Sigmoid colon (tissue), 3 donors: ENCODE results near the gene POGK.

Experiments
- POLR2A ChIP-seq, 2 donors: fragments of 450-650 bp; IDR thresholded peaks; one replicate each; pipeline ENCODE4 v1.6.1; 2016; ENCODE audit warnings: antibody characterized with exemption in 2 of 2, mild to moderate bottlenecking in 2 of 2, moderate library complexity in 2 of 2
- TF ChIP-seq, protein P1 (sequence below), 4 experiments: fragments of 450-650 bp in 3 of 4; fragments of 200-600 bp in 1 of 4; IDR thresholded peaks; one replicate each; pipeline ENCODE4 v1.5.1; 2016 to 2019; ENCODE audit warnings: antibody characterized with exemption in 4 of 4, mild to moderate bottlenecking in 3 of 4, moderate library complexity in 2 of 4

GRCh38 chr1:166852918-166853317 is 13.6 kb downstream of the POGK start:
- TF ChIP-seq, protein P1, sequence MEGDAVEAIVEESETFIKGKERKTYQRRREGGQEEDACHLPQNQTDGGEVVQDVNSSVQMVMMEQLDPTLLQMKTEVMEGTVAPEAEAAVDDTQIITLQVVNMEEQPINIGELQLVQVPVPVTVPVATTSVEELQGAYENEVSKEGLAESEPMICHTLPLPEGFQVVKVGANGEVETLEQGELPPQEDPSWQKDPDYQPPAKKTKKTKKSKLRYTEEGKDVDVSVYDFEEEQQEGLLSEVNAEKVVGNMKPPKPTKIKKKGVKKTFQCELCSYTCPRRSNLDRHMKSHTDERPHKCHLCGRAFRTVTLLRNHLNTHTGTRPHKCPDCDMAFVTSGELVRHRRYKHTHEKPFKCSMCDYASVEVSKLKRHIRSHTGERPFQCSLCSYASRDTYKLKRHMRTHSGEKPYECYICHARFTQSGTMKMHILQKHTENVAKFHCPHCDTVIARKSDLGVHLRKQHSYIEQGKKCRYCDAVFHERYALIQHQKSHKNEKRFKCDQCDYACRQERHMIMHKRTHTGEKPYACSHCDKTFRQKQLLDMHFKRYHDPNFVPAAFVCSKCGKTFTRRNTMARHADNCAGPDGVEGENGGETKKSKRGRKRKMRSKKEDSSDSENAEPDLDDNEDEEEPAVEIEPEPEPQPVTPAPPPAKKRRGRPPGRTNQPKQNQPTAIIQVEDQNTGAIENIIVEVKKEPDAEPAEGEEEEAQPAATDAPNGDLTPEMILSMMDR (IDR thresholded peaks at IDR 0.05) = no peak
- TF ChIP-seq POLR2A (IDR thresholded peaks at IDR 0.05) = no peak
